ENCODE data around the gene CHD9NB. TPM values are rescaled to one million over a fixed set of nuclear protein-coding genes. Genes with fewer than 3 reads are reported as not detected.

The CHD9NB gene
- total and polyA plus RNA-seq, 9 of the 15 experiments (the other 6 are each of a cell fraction or from before 2014, with no cell fraction given), result 0.06 to 0.10 (median 0.07) TPM; not detected in 6

DNA sequence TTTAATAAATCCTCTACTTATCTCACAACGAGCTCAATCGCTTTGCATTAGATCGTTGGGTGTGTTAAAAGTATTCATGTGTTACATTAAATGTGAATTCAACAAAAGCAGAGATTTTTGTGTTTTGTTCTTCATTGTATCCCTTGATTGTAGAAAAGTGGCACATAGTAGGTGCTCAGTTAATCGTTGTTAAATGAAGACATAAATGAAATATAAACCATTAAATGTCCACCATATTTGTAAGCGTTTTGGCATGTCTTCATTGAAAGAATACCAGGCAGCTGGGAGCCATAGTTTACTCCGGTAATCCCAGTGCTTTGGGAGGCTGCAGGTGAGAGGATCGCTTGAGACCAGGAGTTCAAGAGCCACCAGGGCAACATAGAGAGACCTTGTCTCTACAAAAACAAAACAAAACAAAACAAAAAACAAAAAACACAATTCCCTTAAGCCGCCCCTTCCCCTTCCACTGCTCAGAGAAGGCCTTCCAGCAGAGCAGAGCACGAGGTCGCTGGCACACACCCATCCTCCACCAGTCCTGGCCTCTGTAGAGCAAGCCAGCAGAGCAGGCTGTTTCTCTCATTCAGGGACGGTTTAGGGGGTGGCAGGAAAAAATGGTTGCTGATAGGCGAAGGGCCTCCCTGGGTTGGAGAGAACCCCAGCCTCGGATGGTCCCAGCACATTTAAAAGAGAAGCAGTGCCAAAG lies 1.4 kb upstream of the CHD9NB start (continued):
- no peak for TF ChIP-seq TBP (optimal IDR thresholded peaks at IDR 0.05; ENCODE audit: low read depth, low read length)
- TF ChIP-seq, protein P1, sequence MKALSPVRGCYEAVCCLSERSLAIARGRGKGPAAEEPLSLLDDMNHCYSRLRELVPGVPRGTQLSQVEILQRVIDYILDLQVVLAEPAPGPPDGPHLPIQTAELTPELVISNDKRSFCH (CRISPR knock-in tag; IDR thresholded peaks at IDR 0.05), result no peak
- TF ChIP-seq, protein P1 (tag; IDR thresholded peaks at IDR 0.05), result 0 out of 2 replicates have a peak, but pooled peaks have one; percentile 28
- TF ChIP-seq, protein P2, sequence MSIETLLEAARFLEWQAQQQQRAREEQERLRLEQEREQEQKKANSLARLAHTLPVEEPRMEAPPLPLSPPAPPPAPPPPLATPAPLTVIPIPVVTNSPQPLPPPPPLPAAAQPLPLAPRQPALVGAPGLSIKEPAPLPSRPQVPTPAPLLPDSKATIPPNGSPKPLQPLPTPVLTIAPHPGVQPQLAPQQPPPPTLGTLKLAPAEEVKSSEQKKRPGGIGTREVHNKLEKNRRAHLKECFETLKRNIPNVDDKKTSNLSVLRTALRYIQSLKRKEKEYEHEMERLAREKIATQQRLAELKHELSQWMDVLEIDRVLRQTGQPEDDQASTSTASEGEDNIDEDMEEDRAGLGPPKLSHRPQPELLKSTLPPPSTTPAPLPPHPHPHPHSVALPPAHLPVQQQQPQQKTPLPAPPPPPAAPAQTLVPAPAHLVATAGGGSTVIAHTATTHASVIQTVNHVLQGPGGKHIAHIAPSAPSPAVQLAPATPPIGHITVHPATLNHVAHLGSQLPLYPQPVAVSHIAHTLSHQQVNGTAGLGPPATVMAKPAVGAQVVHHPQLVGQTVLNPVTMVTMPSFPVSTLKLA (conservative IDR thresholded peaks at IDR 0.05), result no peak
- no peak for TF ChIP-seq TEAD4 (IDR thresholded peaks at IDR 0.05; ENCODE audit: low read length)
- no peak for TF ChIP-seq TEAD4 (CRISPR knock-in tag; IDR thresholded peaks at IDR 0.05; ENCODE audit: borderline replicate concordance)
- TF ChIP-seq KLF6 (CRISPR knock-in tag; IDR thresholded peaks at IDR 0.05; ENCODE audit: borderline replicate concordance), result no peak
- TF ChIP-seq, protein P3, sequence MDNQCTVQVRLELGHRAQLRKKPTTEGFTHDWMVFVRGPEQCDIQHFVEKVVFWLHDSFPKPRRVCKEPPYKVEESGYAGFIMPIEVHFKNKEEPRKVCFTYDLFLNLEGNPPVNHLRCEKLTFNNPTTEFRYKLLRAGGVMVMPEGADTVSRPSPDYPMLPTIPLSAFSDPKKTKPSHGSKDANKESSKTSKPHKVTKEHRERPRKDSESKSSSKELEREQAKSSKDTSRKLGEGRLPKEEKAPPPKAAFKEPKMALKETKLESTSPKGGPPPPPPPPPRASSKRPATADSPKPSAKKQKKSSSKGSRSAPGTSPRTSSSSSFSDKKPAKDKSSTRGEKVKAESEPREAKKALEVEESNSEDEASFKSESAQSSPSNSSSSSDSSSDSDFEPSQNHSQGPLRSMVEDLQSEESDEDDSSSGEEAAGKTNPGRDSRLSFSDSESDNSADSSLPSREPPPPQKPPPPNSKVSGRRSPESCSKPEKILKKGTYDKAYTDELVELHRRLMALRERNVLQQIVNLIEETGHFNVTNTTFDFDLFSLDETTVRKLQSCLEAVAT (IDR thresholded peaks at IDR 0.05), result no peak
- no peak for TF ChIP-seq KLF1 (tag; IDR thresholded peaks at IDR 0.05)
- no peak for TF ChIP-seq ZNF766 (CRISPR knock-in tag; conservative IDR thresholded peaks at IDR 0.05)
- TF ChIP-seq TRIM24 (IDR thresholded peaks at IDR 0.05), result no peak
- no peak for TF ChIP-seq SMARCB1 (IDR thresholded peaks at IDR 0.05; ENCODE audit: insufficient read length, low read depth)
- TF ChIP-seq C11orf30 (IDR thresholded peaks at IDR 0.05; ENCODE audit: low read depth), result no peak
- TF ChIP-seq, protein P4, sequence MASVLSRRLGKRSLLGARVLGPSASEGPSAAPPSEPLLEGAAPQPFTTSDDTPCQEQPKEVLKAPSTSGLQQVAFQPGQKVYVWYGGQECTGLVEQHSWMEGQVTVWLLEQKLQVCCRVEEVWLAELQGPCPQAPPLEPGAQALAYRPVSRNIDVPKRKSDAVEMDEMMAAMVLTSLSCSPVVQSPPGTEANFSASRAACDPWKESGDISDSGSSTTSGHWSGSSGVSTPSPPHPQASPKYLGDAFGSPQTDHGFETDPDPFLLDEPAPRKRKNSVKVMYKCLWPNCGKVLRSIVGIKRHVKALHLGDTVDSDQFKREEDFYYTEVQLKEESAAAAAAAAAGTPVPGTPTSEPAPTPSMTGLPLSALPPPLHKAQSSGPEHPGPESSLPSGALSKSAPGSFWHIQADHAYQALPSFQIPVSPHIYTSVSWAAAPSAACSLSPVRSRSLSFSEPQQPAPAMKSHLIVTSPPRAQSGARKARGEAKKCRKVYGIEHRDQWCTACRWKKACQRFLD (CRISPR knock-in tag; IDR thresholded peaks at IDR 0.05), result 0 out of 2 replicates have a peak, but pooled peaks have one; percentile 23
- no peak for TF ChIP-seq CCNT2 (IDR thresholded peaks at IDR 0.05; ENCODE audit: borderline replicate concordance, extremely low read depth, insufficient read length, low read depth, low read length)
- TF ChIP-seq, protein P5, sequence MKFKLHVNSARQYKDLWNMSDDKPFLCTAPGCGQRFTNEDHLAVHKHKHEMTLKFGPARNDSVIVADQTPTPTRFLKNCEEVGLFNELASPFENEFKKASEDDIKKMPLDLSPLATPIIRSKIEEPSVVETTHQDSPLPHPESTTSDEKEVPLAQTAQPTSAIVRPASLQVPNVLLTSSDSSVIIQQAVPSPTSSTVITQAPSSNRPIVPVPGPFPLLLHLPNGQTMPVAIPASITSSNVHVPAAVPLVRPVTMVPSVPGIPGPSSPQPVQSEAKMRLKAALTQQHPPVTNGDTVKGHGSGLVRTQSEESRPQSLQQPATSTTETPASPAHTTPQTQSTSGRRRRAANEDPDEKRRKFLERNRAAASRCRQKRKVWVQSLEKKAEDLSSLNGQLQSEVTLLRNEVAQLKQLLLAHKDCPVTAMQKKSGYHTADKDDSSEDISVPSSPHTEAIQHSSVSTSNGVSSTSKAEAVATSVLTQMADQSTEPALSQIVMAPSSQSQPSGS (CRISPR knock-in tag; IDR thresholded peaks at IDR 0.05), result no peak
- no peak for TF ChIP-seq ARNT (IDR thresholded peaks at IDR 0.05)
- TF ChIP-seq BRD9 (IDR thresholded peaks at IDR 0.05; ENCODE audit: low read depth, partially characterized antibody), result no peak
- no peak for TF ChIP-seq NFE2 (IDR thresholded peaks at IDR 0.05; ENCODE audit: low read depth)
- TF ChIP-seq NR2F6 (CRISPR knock-in tag; IDR thresholded peaks at IDR 0.05), result no peak
- TF ChIP-seq NR4A1 (CRISPR knock-in tag; IDR thresholded peaks at IDR 0.05), result no peak
- 0 out of 2 replicates have a peak, but pooled peaks have one; percentile 33 for TF ChIP-seq NR4A1 (tag; IDR thresholded peaks at IDR 0.05)
- no peak for TF ChIP-seq ZBTB8A (IDR thresholded peaks at IDR 0.05; ENCODE audit: partially characterized antibody)

All from K562 (cell line).